Stimulated activated CD8-positive, alpha-beta memory T cell treated with anti-CD3 and anti-CD28 coated beads, Interleukin-7, amount 100 ng/mL, for 48 hours (primary cell): ENCODE measurements around the gene MAP1LC3B.

ENCODE experiments used
- DNase-seq, 2 donors: peaks; one replicate each; pipeline ENCODE4 v3.0.0-alpha.2; 2020; ENCODE audit warnings: low read depth in 1 of 2; ENCODE audit errors: extremely low read depth in 1 of 2

The MAP1LC3B gene

GRCh38 chr16:87425941-87426340 is 33.8 kb downstream of the MAP1LC3B start:
- no peak for DNase-seq

- DNase-seq: no peak
Observed at GRCh38 chr16:87426423-87427215, 34.5 kb downstream of the MAP1LC3B start.

GRCh38 chr16:87431926-87432325 is 39.8 kb downstream of the MAP1LC3B start:
- DNase-seq: no peak

- DNase-seq: no peak
Observed at GRCh38 chr16:87432330-87432915, 40.3 kb downstream of the MAP1LC3B start.

- no peak for DNase-seq
Observed at GRCh38 chr16:87434146-87434667, 42.1 kb downstream of the MAP1LC3B start.

- DNase-seq: no peak
Observed at GRCh38 chr16:87435372-87436224, 43.5 kb downstream of the MAP1LC3B start.

- peak in 1 of 2 donors; percentile 29 for DNase-seq
Observed at GRCh38 chr16:87436225-87437172, 44.4 kb downstream of the MAP1LC3B start.

GRCh38 chr16:87437327-87437726 is 45.2 kb downstream of the MAP1LC3B start:
- DNase-seq: no peak

- DNase-seq: no peak
Observed at GRCh38 chr16:87437911-87438610, 45.9 kb downstream of the MAP1LC3B start.

- no peak for DNase-seq
Observed at GRCh38 chr16:87438611-87438985, 46.5 kb downstream of the MAP1LC3B start.

GRCh38 chr16:87439926-87440325 is 47.8 kb downstream of the MAP1LC3B start:
- no peak for DNase-seq

- no peak for DNase-seq
Observed at GRCh38 chr16:87441886-87442580, 49.9 kb downstream of the MAP1LC3B start.

- DNase-seq: no peak
Observed at GRCh38 chr16:87442581-87442966, 50.4 kb downstream of the MAP1LC3B start.

- DNase-seq: no peak
Observed at GRCh38 chr16:87443016-87443415, 50.9 kb downstream of the MAP1LC3B start.

- DNase-seq: no peak
Observed at GRCh38 chr16:87443964-87444363, 51.8 kb downstream of the MAP1LC3B start.

GRCh38 chr16:87445486-87445885 is 53.4 kb downstream of the MAP1LC3B start:
- DNase-seq: no peak

GRCh38 chr16:87446479-87446878 is 54.3 kb downstream of the MAP1LC3B start:
- DNase-seq: no peak

GRCh38 chr16:87447323-87447722 is 55.2 kb downstream of the MAP1LC3B start:
- DNase-seq: no peak

GRCh38 chr16:87448866-87449265 is 56.7 kb downstream of the MAP1LC3B start:
- no peak for DNase-seq
